ENCODE results near the gene PGAP2. TPM values are rescaled to one million over a fixed set of nuclear protein-coding genes. Genes with fewer than 3 reads are reported as not detected.

The PGAP2 gene
- polyA plus RNA-seq, 2 donors: 34.0 to 36.9 TPM

DNA sequence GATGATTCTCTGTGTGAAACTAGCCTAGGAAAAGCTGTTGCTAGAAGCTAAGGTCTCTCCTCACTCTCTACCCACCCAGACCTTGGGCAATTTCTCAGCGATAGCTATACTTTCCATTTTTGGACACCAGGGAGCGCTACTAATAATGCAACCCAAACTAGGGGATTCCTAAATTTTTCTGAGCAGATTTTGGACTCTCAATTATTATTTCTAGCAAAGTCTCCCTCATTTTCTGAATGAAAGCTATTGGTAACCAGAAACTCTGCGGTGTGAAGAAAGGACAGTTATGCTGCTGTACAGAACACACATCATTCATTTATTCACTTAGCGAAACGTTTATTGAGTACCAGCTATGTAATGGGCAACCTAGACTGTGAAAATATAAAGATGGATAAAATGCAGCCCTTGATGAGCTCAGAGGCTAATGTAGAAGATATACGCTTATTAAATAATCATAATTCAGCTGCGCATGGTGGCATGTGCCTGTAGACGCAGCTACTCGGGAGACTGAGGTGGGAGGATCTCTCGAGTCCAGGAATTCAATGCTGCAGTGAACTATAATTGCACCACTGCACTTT, 41.0 kb downstream of the PGAP2 start:
- no peaks in the 10 kb centered on the region for H3K36me3 ChIP-seq (ENCODE audit: control insufficient read depth in 2 of 2, insufficient read depth in 2 of 2, low read length in 1 of 2)
- H3K27ac ChIP-seq (ENCODE audit: low read depth in 2 of 2, low read length in 1 of 2): no peak overlapping the region
- no peak overlapping the region for H3K4me3 ChIP-seq (ENCODE audit: low read depth in 1 of 2, low read length in 2 of 2)
- H3K4me1 ChIP-seq (ENCODE audit: control insufficient read depth in 2 of 2, insufficient read depth in 2 of 2, low read length in 1 of 2): peaks cover 0 to 1% of the 10 kb centered on the region in 2 donors
- no peaks in the 10 kb centered on the region for H3K27me3 ChIP-seq (ENCODE audit: control insufficient read depth in 1 of 2, insufficient read depth in 2 of 2, low read length in 2 of 2)
- no peaks in the 10 kb centered on the region for H3K9me3 ChIP-seq (ENCODE audit: control insufficient read depth in 2 of 2, insufficient read depth in 1 of 2, low read depth in 1 of 2, low read length in 1 of 2)
- WGBS, 2 donors: 67% methylated on average over 10 of the region's 10 CpGs

GRCh38 chr11:3853545-3853842, 45.1 kb downstream of the PGAP2 start:
- Histone ChIP-seq H3K27me3 (ENCODE audit: control insufficient read depth in 1 of 2, insufficient read depth in 2 of 2, low read length in 2 of 2) (no peaks in the 10 kb centered on the region), H3K36me3 (ENCODE audit: control insufficient read depth in 2 of 2, insufficient read depth in 2 of 2, low read length in 1 of 2) (no peaks in the 10 kb centered on the region), H3K27ac (ENCODE audit: low read depth in 2 of 2, low read length in 1 of 2) (peak overlapping the region; percentile 88 to 95), H3K4me3 (ENCODE audit: low read depth in 1 of 2, low read length in 2 of 2) (no peak overlapping the region), H3K9me3 (ENCODE audit: control insufficient read depth in 2 of 2, insufficient read depth in 1 of 2, low read depth in 1 of 2, low read length in 1 of 2) (no peaks in the 10 kb centered on the region), H3K4me1 (ENCODE audit: control insufficient read depth in 2 of 2, insufficient read depth in 2 of 2, low read length in 1 of 2) (peaks cover 2 to 4% of the 10 kb centered on the region in 2 donors)
- WGBS, 2 donors: 75 to 94% methylated on average over 1 of the region's 1 CpG

DNA sequence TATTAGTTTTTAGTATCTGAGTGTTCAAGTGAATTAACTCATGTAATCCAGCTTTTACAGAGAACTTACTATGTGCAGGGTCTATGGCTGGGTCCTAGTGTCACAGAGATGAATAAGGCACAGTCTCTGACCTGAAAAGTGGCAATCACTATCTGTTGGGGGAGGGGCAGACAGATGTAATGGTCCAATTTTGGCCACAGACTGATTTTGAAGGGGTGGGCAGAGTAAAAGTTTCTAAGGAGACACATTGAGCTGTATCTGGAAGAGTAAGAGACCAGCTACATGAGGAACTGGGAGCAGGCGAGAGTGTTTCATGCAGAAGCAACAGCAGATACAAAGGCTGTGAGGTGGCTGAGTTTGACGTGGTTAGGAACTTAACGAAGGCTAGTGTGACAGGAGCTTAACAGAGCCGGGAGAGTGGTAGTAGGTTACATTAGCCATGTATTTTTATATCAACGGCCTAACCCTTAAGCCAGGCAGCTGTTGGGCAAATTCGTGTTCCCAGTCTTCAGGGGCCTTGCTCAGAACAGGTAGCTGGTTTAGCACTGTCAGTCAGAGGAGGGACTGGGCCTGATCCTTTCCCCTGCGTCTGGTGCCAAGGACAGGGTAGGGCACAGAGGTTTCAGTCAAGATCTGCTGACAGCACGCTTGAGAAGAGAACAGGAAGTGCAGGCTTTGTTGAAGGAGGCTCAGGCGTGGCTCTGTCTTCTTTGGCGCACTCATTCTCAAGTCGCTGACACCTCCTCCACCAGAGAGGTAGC, 45.7 kb downstream of the PGAP2 start:
- peaks cover 3 to 4% of the 10 kb centered on the region in 2 donors for H3K4me1 ChIP-seq (ENCODE audit: control insufficient read depth in 2 of 2, insufficient read depth in 2 of 2, low read length in 1 of 2)
- H3K27ac ChIP-seq (ENCODE audit: low read depth in 2 of 2, low read length in 1 of 2): peak overlapping the region; percentile 95 to 99
- peak overlapping the region in 1 of 2 donors; percentile 82 for H3K4me3 ChIP-seq (ENCODE audit: low read depth in 1 of 2, low read length in 2 of 2)
- H3K36me3 ChIP-seq (ENCODE audit: control insufficient read depth in 2 of 2, insufficient read depth in 2 of 2, low read length in 1 of 2): no peaks in the 10 kb centered on the region
- no peaks in the 10 kb centered on the region for H3K9me3 ChIP-seq (ENCODE audit: control insufficient read depth in 2 of 2, insufficient read depth in 1 of 2, low read depth in 1 of 2, low read length in 1 of 2)
- no peaks in the 10 kb centered on the region for H3K27me3 ChIP-seq (ENCODE audit: control insufficient read depth in 1 of 2, insufficient read depth in 2 of 2, low read length in 2 of 2)
- WGBS, 2 donors: 38 to 48% methylated on average over 11 of the region's 11 CpGs

DNA sequence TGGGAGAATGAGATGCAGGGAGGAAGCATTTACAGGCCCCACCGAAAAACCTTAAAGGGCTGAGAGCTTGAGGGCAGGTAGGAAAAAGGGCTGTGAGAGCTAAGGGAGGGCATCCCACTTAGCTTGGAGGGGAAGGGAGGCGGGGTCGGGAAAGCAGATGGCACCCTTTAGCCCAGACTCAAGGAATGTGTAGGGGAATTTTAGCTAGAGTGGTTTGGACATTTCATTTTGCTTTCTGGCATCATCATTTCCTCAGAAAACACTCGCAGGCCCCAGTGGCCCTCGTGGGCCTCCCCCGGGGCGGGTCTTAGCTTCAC, 46.3 kb downstream of the PGAP2 start:
- H3K9me3 ChIP-seq (ENCODE audit: control insufficient read depth in 2 of 2, insufficient read depth in 1 of 2, low read depth in 1 of 2, low read length in 1 of 2): no peaks in the 10 kb centered on the region
- H3K4me1 ChIP-seq (ENCODE audit: control insufficient read depth in 2 of 2, insufficient read depth in 2 of 2, low read length in 1 of 2): peaks cover 4 to 10% of the 10 kb centered on the region in 2 donors
- H3K27ac ChIP-seq (ENCODE audit: low read depth in 2 of 2, low read length in 1 of 2): peak overlapping the region; percentile 95 to 99
- H3K4me3 ChIP-seq (ENCODE audit: low read depth in 1 of 2, low read length in 2 of 2): peak overlapping the region; percentile 30 to 82
- WGBS, 2 donors: 7 to 14% methylated on average over 7 of the region's 7 CpGs
- H3K36me3 ChIP-seq (ENCODE audit: control insufficient read depth in 2 of 2, insufficient read depth in 2 of 2, low read length in 1 of 2): no peaks in the 10 kb centered on the region
- H3K27me3 ChIP-seq (ENCODE audit: control insufficient read depth in 1 of 2, insufficient read depth in 2 of 2, low read length in 2 of 2): no peaks in the 10 kb centered on the region

DNA sequence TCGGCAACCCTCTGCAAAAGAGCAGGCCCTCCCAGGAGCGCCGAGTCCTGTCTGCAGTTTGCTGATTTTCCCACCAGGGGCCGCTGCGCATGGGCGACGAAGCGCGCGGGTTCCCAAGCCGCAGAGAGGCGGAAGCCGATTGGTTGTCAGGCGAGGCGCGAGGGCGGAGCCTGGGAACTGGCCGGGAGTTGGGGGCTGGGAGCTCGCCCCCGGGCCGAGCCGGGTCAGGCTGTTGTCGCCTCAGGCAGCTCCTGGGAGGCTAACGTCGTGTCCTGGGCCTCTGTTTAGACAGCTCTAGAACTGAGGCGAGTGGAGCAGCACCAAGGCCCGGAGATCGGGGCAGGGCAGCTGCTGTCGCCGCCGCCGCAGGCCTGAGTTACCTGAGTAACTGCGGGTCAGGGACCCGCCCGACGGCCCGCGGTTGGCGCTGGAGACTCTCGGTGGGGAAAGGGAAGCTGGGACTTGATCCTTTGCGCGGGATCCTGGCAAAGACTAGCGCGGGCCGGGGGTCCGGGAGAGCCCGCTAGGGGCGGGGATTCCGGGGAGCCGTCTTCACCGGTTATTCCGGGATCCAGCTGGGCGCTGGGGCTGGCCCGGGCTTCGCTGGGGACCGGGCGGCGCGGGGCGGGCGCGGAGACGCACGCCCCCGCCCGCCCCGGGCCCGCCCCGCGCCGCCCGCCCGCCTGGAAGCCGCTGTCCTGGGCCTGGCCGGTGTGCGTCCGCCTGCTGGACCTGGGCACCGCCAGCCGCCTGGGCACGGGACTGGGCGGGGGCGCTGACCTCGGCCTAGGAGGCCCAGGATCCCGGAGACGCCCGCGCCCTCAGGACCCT, 46.8 kb downstream of the PGAP2 start, which contains the start of gene STIM1:
TSS of gene STIM1 (plus strand) at position 688 of the 831 bp plus-strand sequence. CDS start 607 bp downstream, outside the sequence.
- Histone ChIP-seq H3K4me3 (ENCODE audit: low read depth in 1 of 2, low read length in 2 of 2) (peak within 1 kb of the TSS; percentile 80 to 82), H3K4me1 (ENCODE audit: control insufficient read depth in 2 of 2, insufficient read depth in 2 of 2, low read length in 1 of 2) (peaks cover 4 to 11% of the 10 kb centered on the region in 2 donors)
- WGBS, 2 donors: 0 to 1% methylated on average over 49 to 87 of the region's 87 CpGs

DNA sequence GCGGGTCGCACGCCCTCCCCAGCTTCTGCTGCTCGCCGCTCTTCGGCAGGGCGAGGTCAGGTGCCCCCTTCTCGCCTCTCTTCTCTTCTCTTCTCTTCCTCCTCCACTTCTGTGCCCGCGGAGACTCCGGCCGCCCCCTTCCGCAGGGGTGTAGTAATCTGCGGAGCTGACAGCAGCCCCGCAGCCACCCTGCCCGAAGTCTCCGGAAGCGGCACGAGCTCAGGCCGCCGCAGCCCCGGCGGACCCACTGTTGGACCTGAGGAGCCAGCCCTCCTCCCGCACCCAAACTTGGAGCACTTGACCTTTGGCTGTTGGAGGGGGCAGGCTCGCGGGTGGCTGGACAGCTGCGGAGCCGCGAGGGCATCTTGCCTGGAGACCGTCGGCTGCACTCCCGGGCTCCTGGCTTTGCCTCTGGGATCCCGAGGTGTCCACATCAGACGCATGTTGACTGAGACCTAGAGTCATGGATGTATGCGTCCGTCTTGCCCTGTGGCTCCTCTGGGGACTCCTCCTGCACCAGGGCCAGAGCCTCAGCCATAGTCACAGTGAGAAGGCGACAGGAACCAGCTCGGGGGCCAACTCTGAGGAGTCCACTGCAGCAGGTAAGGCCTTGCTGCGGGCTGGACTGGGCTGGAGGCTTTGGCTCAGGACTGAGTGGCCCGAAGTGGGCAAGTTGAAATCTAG, 47.6 kb downstream of the PGAP2 start:
- 0 to 1% methylated on average over 33 to 40 of the region's 40 CpGs for WGBS, 2 donors
- H3K27ac ChIP-seq (ENCODE audit: low read depth in 2 of 2, low read length in 1 of 2): peak overlapping the region; percentile 89 to 95
- H3K36me3 ChIP-seq (ENCODE audit: control insufficient read depth in 2 of 2, insufficient read depth in 2 of 2, low read length in 1 of 2): no peaks in the 10 kb centered on the region
- no peaks in the 10 kb centered on the region for H3K9me3 ChIP-seq (ENCODE audit: control insufficient read depth in 2 of 2, insufficient read depth in 1 of 2, low read depth in 1 of 2, low read length in 1 of 2)
- H3K4me1 ChIP-seq (ENCODE audit: control insufficient read depth in 2 of 2, insufficient read depth in 2 of 2, low read length in 1 of 2): peaks cover 4 to 13% of the 10 kb centered on the region in 2 donors
- peak overlapping the region; percentile 80 to 82 for H3K4me3 ChIP-seq (ENCODE audit: low read depth in 1 of 2, low read length in 2 of 2)
- H3K27me3 ChIP-seq (ENCODE audit: control insufficient read depth in 1 of 2, insufficient read depth in 2 of 2, low read length in 2 of 2): no peaks in the 10 kb centered on the region

More for the DNA sequence above, 46.8 kb downstream of the PGAP2 start, which contains the start of gene STIM1:
- no peaks in the 10 kb centered on the region for H3K27me3 ChIP-seq (ENCODE audit: control insufficient read depth in 1 of 2, insufficient read depth in 2 of 2, low read length in 2 of 2)
- H3K9me3 ChIP-seq (ENCODE audit: control insufficient read depth in 2 of 2, insufficient read depth in 1 of 2, low read depth in 1 of 2, low read length in 1 of 2): no peaks in the 10 kb centered on the region
- H3K27ac ChIP-seq (ENCODE audit: low read depth in 2 of 2, low read length in 1 of 2): peak within 1 kb of the TSS; percentile 95 to 99
- no peaks in the 10 kb centered on the region for H3K36me3 ChIP-seq (ENCODE audit: control insufficient read depth in 2 of 2, insufficient read depth in 2 of 2, low read length in 1 of 2)

GRCh38 chr11:3856856-3857553, 48.6 kb downstream of the PGAP2 start:
- Histone ChIP-seq H3K4me3 (ENCODE audit: low read depth in 1 of 2, low read length in 2 of 2) (peak overlapping the region; percentile 80 to 82), H3K36me3 (ENCODE audit: control insufficient read depth in 2 of 2, insufficient read depth in 2 of 2, low read length in 1 of 2) (no peaks in the 10 kb centered on the region), H3K4me1 (ENCODE audit: control insufficient read depth in 2 of 2, insufficient read depth in 2 of 2, low read length in 1 of 2) (peaks cover 4 to 13% of the 10 kb centered on the region in 2 donors), H3K27me3 (ENCODE audit: control insufficient read depth in 1 of 2, insufficient read depth in 2 of 2, low read length in 2 of 2) (no peaks in the 10 kb centered on the region), H3K9me3 (ENCODE audit: control insufficient read depth in 2 of 2, insufficient read depth in 1 of 2, low read depth in 1 of 2, low read length in 1 of 2) (no peaks in the 10 kb centered on the region), H3K27ac (ENCODE audit: low read depth in 2 of 2, low read length in 1 of 2) (peak overlapping the region; percentile 89 to 95)
- 41 to 52% methylated on average over 5 of the region's 5 CpGs for WGBS, 2 donors

DNA sequence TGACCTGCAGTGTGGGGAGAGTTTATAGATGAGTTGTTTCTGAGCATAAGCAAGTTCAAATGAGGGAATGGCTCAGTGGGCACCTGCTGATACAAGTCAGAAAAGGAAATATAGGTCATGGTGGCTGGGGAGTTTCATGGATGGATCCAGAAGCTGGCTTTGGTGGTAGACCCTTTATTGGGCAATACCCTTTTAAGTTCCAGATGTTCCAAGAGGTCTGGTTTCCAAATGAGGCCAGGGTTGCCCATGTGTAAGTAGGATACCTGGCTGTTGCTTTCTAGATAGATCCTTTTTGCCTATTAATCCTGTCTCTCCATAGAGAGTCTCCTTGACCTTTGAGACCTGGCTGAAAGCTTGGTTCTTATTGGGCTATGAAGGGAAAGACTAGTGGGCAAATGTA, 49.3 kb downstream of the PGAP2 start:
- H3K9me3 ChIP-seq (ENCODE audit: control insufficient read depth in 2 of 2, insufficient read depth in 1 of 2, low read depth in 1 of 2, low read length in 1 of 2): no peaks in the 10 kb centered on the region
- H3K36me3 ChIP-seq (ENCODE audit: control insufficient read depth in 2 of 2, insufficient read depth in 2 of 2, low read length in 1 of 2): no peaks in the 10 kb centered on the region
- H3K27ac ChIP-seq (ENCODE audit: low read depth in 2 of 2, low read length in 1 of 2): peak overlapping the region in 1 of 2 donors; percentile 11
- H3K27me3 ChIP-seq (ENCODE audit: control insufficient read depth in 1 of 2, insufficient read depth in 2 of 2, low read length in 2 of 2): no peaks in the 10 kb centered on the region
- H3K4me1 ChIP-seq (ENCODE audit: control insufficient read depth in 2 of 2, insufficient read depth in 2 of 2, low read length in 1 of 2): peaks cover 4 to 13% of the 10 kb centered on the region in 2 donors
- peak overlapping the region; percentile 0 to 82 for H3K4me3 ChIP-seq (ENCODE audit: low read depth in 1 of 2, low read length in 2 of 2)

All from esophagus (tissue), 2 donors.